ENCODE results near the gene ZNF407. TPM values are rescaled to one million over a fixed set of nuclear protein-coding genes. Genes with fewer than 3 reads are reported as not detected.

Gene ZNF407
- total and polyA plus RNA-seq, 7 donors = 2.4 to 10.2 (median 7.9) TPM

- Histone ChIP-seq H3K27ac (no peak overlapping the region), H3K4me3 (no peak overlapping the region), H3K9me3 (no peaks in the 10 kb centered on the region), H3K27me3 (ENCODE audit: insufficient read depth in 3 of 3, low read length in 2 of 3) (no peaks in the 10 kb centered on the region), H3K36me3 (ENCODE audit: insufficient read depth in 1 of 2, low read depth in 1 of 2) (peaks cover 0 to 38% of the 10 kb centered on the region in 2 donors), H3K4me1 (no peaks in the 10 kb centered on the region)
- TF ChIP-seq, protein P1, sequence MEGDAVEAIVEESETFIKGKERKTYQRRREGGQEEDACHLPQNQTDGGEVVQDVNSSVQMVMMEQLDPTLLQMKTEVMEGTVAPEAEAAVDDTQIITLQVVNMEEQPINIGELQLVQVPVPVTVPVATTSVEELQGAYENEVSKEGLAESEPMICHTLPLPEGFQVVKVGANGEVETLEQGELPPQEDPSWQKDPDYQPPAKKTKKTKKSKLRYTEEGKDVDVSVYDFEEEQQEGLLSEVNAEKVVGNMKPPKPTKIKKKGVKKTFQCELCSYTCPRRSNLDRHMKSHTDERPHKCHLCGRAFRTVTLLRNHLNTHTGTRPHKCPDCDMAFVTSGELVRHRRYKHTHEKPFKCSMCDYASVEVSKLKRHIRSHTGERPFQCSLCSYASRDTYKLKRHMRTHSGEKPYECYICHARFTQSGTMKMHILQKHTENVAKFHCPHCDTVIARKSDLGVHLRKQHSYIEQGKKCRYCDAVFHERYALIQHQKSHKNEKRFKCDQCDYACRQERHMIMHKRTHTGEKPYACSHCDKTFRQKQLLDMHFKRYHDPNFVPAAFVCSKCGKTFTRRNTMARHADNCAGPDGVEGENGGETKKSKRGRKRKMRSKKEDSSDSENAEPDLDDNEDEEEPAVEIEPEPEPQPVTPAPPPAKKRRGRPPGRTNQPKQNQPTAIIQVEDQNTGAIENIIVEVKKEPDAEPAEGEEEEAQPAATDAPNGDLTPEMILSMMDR (IDR thresholded peaks at IDR 0.05) = no peak
- no peak for DNase-seq
- 86 to 98% (median 94%) methylated on average over 1 of the region's 1 CpG for WGBS, 3 donors
- intact Hi-C loops (cut with DNase I) = no loop called here
- no peak for ATAC-seq
Observed at GRCh38 chr18:74637070-74637469, 39.4 kb downstream of the ZNF407 start.

- Histone ChIP-seq H3K27ac (no peak overlapping the region), H3K4me1 (no peaks in the 10 kb centered on the region), H3K27me3 (ENCODE audit: insufficient read depth in 3 of 3, low read length in 2 of 3) (no peaks in the 10 kb centered on the region), H3K9me3 (no peaks in the 10 kb centered on the region), H3K36me3 (ENCODE audit: insufficient read depth in 1 of 2, low read depth in 1 of 2) (peaks cover 0 to 27% of the 10 kb centered on the region in 2 donors), H3K4me3 (no peak overlapping the region)
- 85 to 92% (median 90%) methylated on average over 3 of the region's 3 CpGs for WGBS, 3 donors
- DNase-seq (no peak), ATAC-seq (no peak)
- TF ChIP-seq, protein P1 (IDR thresholded peaks at IDR 0.05) = no peak
- intact Hi-C loops (cut with DNase I) = no loop called here
Observed at GRCh38 chr18:74638210-74638609, 40.5 kb downstream of the ZNF407 start.

DNA sequence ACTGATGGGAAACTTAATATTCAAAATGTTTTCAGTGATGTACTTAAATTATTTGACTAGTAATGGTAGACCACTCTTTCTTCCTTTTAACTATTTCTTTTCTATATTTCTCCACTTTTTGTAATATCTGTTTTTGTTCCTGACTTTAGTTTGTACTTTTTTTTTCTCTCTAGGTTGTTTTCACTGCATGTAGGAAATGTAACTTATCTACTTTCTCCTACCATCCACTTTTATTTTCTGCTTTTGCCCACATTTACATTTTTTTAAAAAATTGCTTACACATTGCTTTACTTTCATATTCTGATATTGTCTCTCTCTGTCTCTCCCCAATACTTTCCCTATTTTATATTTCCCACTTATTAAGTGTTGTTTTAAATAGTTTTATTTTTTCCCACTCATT is 47.0 kb downstream of the ZNF407 start:
- no peak overlapping the region for H3K4me3 ChIP-seq
- TF ChIP-seq, protein P1 (IDR thresholded peaks at IDR 0.05) = no peak
- H3K27ac ChIP-seq = no peak overlapping the region
- intact Hi-C loops (cut with DNase I) = no loop called here
- no peaks in the 10 kb centered on the region for H3K4me1 ChIP-seq
- ATAC-seq (no peak), DNase-seq (no peak)
- H3K27me3 ChIP-seq (ENCODE audit: insufficient read depth in 3 of 3, low read length in 2 of 3) = no peaks in the 10 kb centered on the region
- H3K36me3 ChIP-seq (ENCODE audit: insufficient read depth in 1 of 2, low read depth in 1 of 2) = peaks cover 0 to 10% of the 10 kb centered on the region in 2 donors
- no peaks in the 10 kb centered on the region for H3K9me3 ChIP-seq

DNA sequence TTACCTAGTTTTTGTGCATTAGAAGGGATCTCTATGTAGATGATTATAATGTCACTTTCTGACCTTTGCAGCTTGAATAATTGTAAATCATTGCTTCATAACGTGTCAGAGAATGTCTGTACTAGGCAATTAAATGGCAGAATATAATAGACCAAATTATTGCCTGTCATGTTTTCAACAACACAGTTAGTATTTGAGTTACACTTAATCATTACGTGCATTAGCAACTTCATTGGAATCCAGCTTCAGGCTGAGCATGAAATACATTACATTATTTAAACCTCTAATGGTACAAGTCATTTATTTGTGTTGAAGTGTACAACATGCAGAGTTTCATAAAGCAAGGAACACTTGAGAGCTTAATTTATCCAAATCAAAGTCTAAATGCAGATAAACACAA is 48.0 kb downstream of the ZNF407 start:
- DNase-seq = no peak
- Histone ChIP-seq H3K27ac (no peak overlapping the region), H3K4me3 (no peak overlapping the region), H3K27me3 (ENCODE audit: insufficient read depth in 3 of 3, low read length in 2 of 3) (no peaks in the 10 kb centered on the region), H3K36me3 (ENCODE audit: insufficient read depth in 1 of 2, low read depth in 1 of 2) (peaks cover 0 to 10% of the 10 kb centered on the region in 2 donors), H3K9me3 (no peaks in the 10 kb centered on the region), H3K4me1 (no peaks in the 10 kb centered on the region)
- intact Hi-C loops (cut with DNase I) = no loop called here
- no peak for ATAC-seq
- 67 to 84% (median 71%) methylated on average over 2 of the region's 2 CpGs for WGBS, 3 donors
- TF ChIP-seq, protein P1 (IDR thresholded peaks at IDR 0.05) = no peak

Measured in psoas muscle (tissue), 8 donors.